SK-N-SH (cell line): Measurements from ENCODE around the gene FSIP1. TPM values are rescaled to one million over a fixed set of nuclear protein-coding genes. Genes with fewer than 3 reads are reported as not detected.

ENCODE experiments used
- CTCF ChIA-PET: fragments of 300-600, 350-600 bp; formaldehyde crosslinking; extraction: SDS; loops from one replicate; lab custom pipeline; 2021; lab: Yijun Ruan, JAX
- POLR2A ChIA-PET: fragments of 350-600 bp; sonication (Branson Sonifier 250); formaldehyde crosslinking; extraction: SDS; loops from one replicate; lab custom pipeline; 2020; ENCODE audit warnings: antibody characterized with exemption, inconsistent platforms; lab: Yijun Ruan, JAX
- DNase-seq: peaks from one replicate; pipeline ENCODE4 v3.0.0; 2012
- H2AFZ ChIP-seq: fragments of 200-600 bp; sonication (generic); 2 replicates; pipeline ENCODE4 v1.8.1; 2016; ENCODE audit warnings: antibody characterized with exemption, mild to moderate bottlenecking, low read depth
- H3F3A ChIP-seq: fragments of 200-600 bp; sonication (generic); replicated peaks from 2 replicates; pipeline ENCODE3; 2016; ENCODE audit warnings: antibody characterized with exemption, mild to moderate bottlenecking; ENCODE audit not compliant: insufficient read depth
- H3K27ac ChIP-seq, 2 experiments: fragments of 200-500 bp in 1 of 2; fragments of 200-600 bp in 1 of 2; sonication (Bioruptor generic) in 1 of 2; sonication (generic), shearing (Covaris generic) in 1 of 2; 2 replicates each; pipeline versions ENCODE4 v1.5.1 to v1.6.1; 2014 to 2016; ENCODE audit warnings: low read depth in 2 of 2, inconsistent platforms in 1 of 2, low read length in 1 of 2, mild to moderate bottlenecking in 1 of 2, mixed read lengths in 1 of 2
- H3K27me3 ChIP-seq: fragments of 200-600 bp; sonication (generic), shearing (Covaris generic); 2 replicates; pipeline ENCODE4 v1.6.1; 2016; ENCODE audit warnings: mixed run types; ENCODE audit not compliant: insufficient read depth
- H3K36me3 ChIP-seq, 2 experiments: fragments of 200-500 bp in 1 of 2; fragments of 200-600 bp in 1 of 2; sonication (Bioruptor generic) in 1 of 2; sonication (generic) in 1 of 2; replicated peaks in 1 of 2; 2 replicates each; pipeline versions ENCODE3 to v1.5.1; 2014 to 2016; ENCODE audit warnings: low read length in 1 of 2, mild to moderate bottlenecking in 1 of 2; ENCODE audit not compliant: insufficient read depth in 2 of 2, control insufficient read depth in 1 of 2
- H3K4me1 ChIP-seq, 2 experiments: fragments of 200-500 bp in 1 of 2; fragments of 200-600 bp in 1 of 2; sonication (Bioruptor generic) in 1 of 2; sonication (generic), shearing (Covaris generic) in 1 of 2; 2 replicates each; pipeline versions ENCODE4 v1.5.1 to v1.6.1; 2014 to 2016; ENCODE audit warnings: low read depth in 1 of 2, low read length in 1 of 2, mixed run types in 1 of 2; ENCODE audit not compliant: insufficient read depth in 2 of 2, control insufficient read depth in 1 of 2
- H3K4me2 ChIP-seq: fragments of 200-600 bp; sonication (generic), shearing (Covaris generic); 2 replicates; pipeline ENCODE4 v1.6.1; 2017; ENCODE audit warnings: mixed run types
- H3K4me3 ChIP-seq, 2 experiments: fragments of 200-500 bp in 1 of 2; fragments of 200-600 bp in 1 of 2; sonication (Bioruptor generic) in 1 of 2; sonication (generic), shearing (Covaris generic) in 1 of 2; 2 replicates each; pipeline versions ENCODE4 v1.5.1 to v1.8.1; 2014 to 2016; ENCODE audit warnings: low read depth in 2 of 2, inconsistent platforms in 1 of 2, low read length in 1 of 2, mild to moderate bottlenecking in 1 of 2, mixed read lengths in 1 of 2, moderate library complexity in 1 of 2
- H3K79me2 ChIP-seq: fragments of 200-600 bp; sonication (generic); 2 replicates; pipeline ENCODE4 v1.8.1; 2017; ENCODE audit warnings: mild to moderate bottlenecking; ENCODE audit not compliant: insufficient read depth
- H3K9ac ChIP-seq: fragments of 200-600 bp; sonication (generic); 2 replicates; pipeline ENCODE4 v1.6.1; 2017; ENCODE audit warnings: mixed run types
- H3K9me2 ChIP-seq: fragments of 200-600 bp; sonication (generic); 2 replicates; pipeline ENCODE4 v1.6.1; 2017; ENCODE audit warnings: mixed run types
- H3K9me3 ChIP-seq: fragments of 200-600 bp; sonication (generic); 2 replicates; pipeline ENCODE4 v1.6.1; 2017; ENCODE audit warnings: mixed run types, mild to moderate bottlenecking, moderate library complexity
- H4K20me1 ChIP-seq: fragments of 200-600 bp; sonication (generic); 2 replicates; pipeline ENCODE4 v1.6.1; 2017; ENCODE audit warnings: mild to moderate bottlenecking, mixed run types; ENCODE audit not compliant: insufficient read depth
- ELF1 ChIP-seq: IDR thresholded peaks from 2 replicates; pipeline ENCODE4 v1.4.0; 2012
- FOXJ3 ChIP-seq: sonication (generic); formaldehyde crosslinking; IDR thresholded peaks from 2 replicates; pipeline ENCODE4 v1.5.1; 2020; ENCODE audit warnings: mild to moderate bottlenecking, missing genetic modification reagents
- FOXM1 ChIP-seq: IDR thresholded peaks from 2 replicates; pipeline ENCODE4 v1.4.0; 2012; ENCODE audit warnings: low read depth, mild to moderate bottlenecking
- GABPA ChIP-seq: IDR thresholded peaks from 2 replicates; pipeline ENCODE4 v1.4.0; 2012; ENCODE audit warnings: low read depth, mild to moderate bottlenecking
- MAX ChIP-seq: IDR thresholded peaks from 2 replicates; pipeline ENCODE4 v1.4.0; 2012; ENCODE audit warnings: low read depth
- MEF2A ChIP-seq: IDR thresholded peaks from 2 replicates; pipeline ENCODE4 v1.4.0; 2012; ENCODE audit warnings: low read depth, borderline replicate concordance
- MXI1 ChIP-seq: IDR thresholded peaks from 2 replicates; pipeline ENCODE4 v1.6.1; 2012; ENCODE audit warnings: mild to moderate bottlenecking, low read depth, low read length, improper control_type of control experiment
- RAD21 ChIP-seq: IDR thresholded peaks from 2 replicates; pipeline ENCODE4 v1.6.1; 2012; ENCODE audit warnings: mild to moderate bottlenecking, low read length
- RCOR1 ChIP-seq: fragments of 150-350 bp; IDR thresholded peaks from 2 replicates; pipeline ENCODE4 v1.6.1; 2017; ENCODE audit warnings: antibody characterized with exemption, low read length
- RFX5 ChIP-seq: IDR thresholded peaks from 2 replicates; pipeline ENCODE4 v1.6.1; 2012; ENCODE audit warnings: mild to moderate bottlenecking, improper control_type of control experiment, low read length
- TEAD4 ChIP-seq: IDR thresholded peaks from 2 replicates; pipeline ENCODE4 v1.4.0; 2012; ENCODE audit warnings: mild to moderate bottlenecking, borderline replicate concordance; ENCODE audit not compliant: insufficient read depth
- ZBTB33 ChIP-seq: IDR thresholded peaks from 2 replicates; pipeline ENCODE4 v1.4.0; 2012; ENCODE audit warnings: low read depth, borderline replicate concordance
- WGBS: methylation state at CpG from one replicate; pipeline ENCODE4 v1.1.6; 2017; ENCODE audit warnings: low lambda C conversion rate; 5-methylcytosine and 5-hydroxymethylcytosine counted together
- polyA plus RNA-seq, 3 experiments: library from polyadenylated mRNA; depleted of rRNA; stranded (reverse); fragments of >200 nt; gene quantifications; 2 replicates each; pipeline ENCODE4 v1.2.3, GENCODE V29; 2012
- TF ChIP-seq, protein P1 (sequence below): IDR thresholded peaks from 2 replicates; pipeline ENCODE4; 2012
- TF ChIP-seq, protein P2 (sequence below): IDR thresholded peaks from 2 replicates; pipeline ENCODE4 v1.4.0; 2012; ENCODE audit warnings: low read depth, borderline replicate concordance
- TF ChIP-seq, protein P3 (sequence below): IDR thresholded peaks from 2 replicates; pipeline ENCODE4 v1.6.1; 2012; ENCODE audit warnings: mild to moderate bottlenecking, low read depth, low read length, moderate library complexity

FSIP1 gene
- polyA plus RNA-seq, 1 of the 3 experiments (the other 2 are of a cell fraction) = 0.43 TPM

GRCh38 chr15:39704235-39704634, 78.4 kb downstream of the FSIP1 start (continued):
- TF ChIP-seq, protein P1, sequence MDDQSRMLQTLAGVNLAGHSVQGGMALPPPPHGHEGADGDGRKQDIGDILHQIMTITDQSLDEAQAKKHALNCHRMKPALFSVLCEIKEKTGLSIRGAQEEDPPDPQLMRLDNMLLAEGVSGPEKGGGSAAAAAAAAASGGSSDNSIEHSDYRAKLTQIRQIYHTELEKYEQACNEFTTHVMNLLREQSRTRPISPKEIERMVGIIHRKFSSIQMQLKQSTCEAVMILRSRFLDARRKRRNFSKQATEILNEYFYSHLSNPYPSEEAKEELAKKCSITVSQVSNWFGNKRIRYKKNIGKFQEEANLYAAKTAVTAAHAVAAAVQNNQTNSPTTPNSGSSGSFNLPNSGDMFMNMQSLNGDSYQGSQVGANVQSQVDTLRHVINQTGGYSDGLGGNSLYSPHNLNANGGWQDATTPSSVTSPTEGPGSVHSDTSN = no peak
- TF ChIP-seq FOXM1 (no peak), ZBTB33 (no peak)

DNA sequence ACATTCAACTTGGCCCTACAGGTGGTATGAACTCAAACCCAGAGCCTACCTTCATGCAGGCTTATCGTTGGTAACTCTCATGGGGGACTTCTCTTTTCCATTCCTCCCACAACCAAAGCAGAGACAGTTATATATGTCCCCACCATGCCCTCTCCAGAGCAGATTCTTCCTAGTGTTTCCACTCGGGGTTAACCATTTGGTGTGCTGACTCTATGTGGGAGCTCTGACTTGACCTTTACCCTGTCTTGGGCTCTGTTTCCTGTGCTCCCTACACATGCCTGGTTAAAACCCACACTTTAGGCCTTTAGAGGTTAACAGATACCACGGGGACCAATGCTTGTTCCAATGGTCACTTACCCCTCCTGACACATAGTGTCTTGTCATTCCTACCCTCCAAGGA, 80.7 kb downstream of the FSIP1 start:
- H3K4me3 ChIP-seq = no peak overlapping the region
- no peaks in the 10 kb centered on the region for H3K27me3 ChIP-seq
- H3K9me3 ChIP-seq = no peaks in the 10 kb centered on the region
- H3K9ac ChIP-seq = no peak overlapping the region
- CTCF ChIA-PET = interaction anchor here (1.4 to 7.9 kb wide), 5 partner anchors 12 to 994 kb away, joined by 3 to 42 read pairs (median 6); partner anchors contain the start of gene THBS1
- no peak overlapping the region for H2AFZ ChIP-seq
- no peaks in the 10 kb centered on the region for H3K79me2 ChIP-seq
- H3K4me2 ChIP-seq = no peak overlapping the region
- H3F3A ChIP-seq = peaks cover 4% of the 10 kb centered on the region
- TF ChIP-seq FOXJ3 (CRISPR knock-in tag) (no peak), TEAD4 (no peak), ELF1 (no peak)
- no peaks in the 10 kb centered on the region for H3K36me3 ChIP-seq
- no peaks in the 10 kb centered on the region for H4K20me1 ChIP-seq
- H3K27ac ChIP-seq = no peak overlapping the region
- no peaks in the 10 kb centered on the region for H3K4me1 ChIP-seq
- WGBS = 86% methylated on average over 3 of the region's 3 CpGs
- no peak for DNase-seq
- POLR2A ChIA-PET = interaction anchor here (0.6 kb wide), 1 partner anchor 814 kb away, joined by 3 read pairs; no protein-coding TSS in a partner anchor
- H3K9me2 ChIP-seq = no peaks in the 10 kb centered on the region

- Histone ChIP-seq H3K9me3 (no peaks in the 10 kb centered on the region), H3K4me1 (no peaks in the 10 kb centered on the region), H3K36me3 (no peaks in the 10 kb centered on the region), H3K79me2 (no peaks in the 10 kb centered on the region), H3K27me3 (no peaks in the 10 kb centered on the region), H3K9me2 (no peaks in the 10 kb centered on the region), H4K20me1 (no peaks in the 10 kb centered on the region), H3K4me2 (no peak overlapping the region), H3F3A (peaks cover 5% of the 10 kb centered on the region), H2AFZ (no peak overlapping the region), H3K9ac (no peak overlapping the region), H3K4me3 (no peak overlapping the region), H3K27ac (no peak overlapping the region)
- POLR2A ChIA-PET = no interaction called here
- WGBS = 95% methylated on average over 1 of the region's 1 CpG
- DNase-seq = no peak
- CTCF ChIA-PET = interaction anchor here (0.9 to 7.9 kb wide), 5 partner anchors 12 to 993 kb away, joined by 3 to 42 read pairs (median 6); no protein-coding TSS in a partner anchor
- TF ChIP-seq GABPA (no peak), RAD21 (no peak), RFX5 (no peak), ZBTB33 (no peak), MEF2A (no peak), MAX (no peak), MXI1 (no peak), RCOR1 (no peak)
- TF ChIP-seq, protein P2, sequence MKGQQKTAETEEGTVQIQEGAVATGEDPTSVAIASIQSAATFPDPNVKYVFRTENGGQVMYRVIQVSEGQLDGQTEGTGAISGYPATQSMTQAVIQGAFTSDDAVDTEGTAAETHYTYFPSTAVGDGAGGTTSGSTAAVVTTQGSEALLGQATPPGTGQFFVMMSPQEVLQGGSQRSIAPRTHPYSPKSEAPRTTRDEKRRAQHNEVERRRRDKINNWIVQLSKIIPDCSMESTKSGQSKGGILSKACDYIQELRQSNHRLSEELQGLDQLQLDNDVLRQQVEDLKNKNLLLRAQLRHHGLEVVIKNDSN = no peak
- TF ChIP-seq, protein P3, sequence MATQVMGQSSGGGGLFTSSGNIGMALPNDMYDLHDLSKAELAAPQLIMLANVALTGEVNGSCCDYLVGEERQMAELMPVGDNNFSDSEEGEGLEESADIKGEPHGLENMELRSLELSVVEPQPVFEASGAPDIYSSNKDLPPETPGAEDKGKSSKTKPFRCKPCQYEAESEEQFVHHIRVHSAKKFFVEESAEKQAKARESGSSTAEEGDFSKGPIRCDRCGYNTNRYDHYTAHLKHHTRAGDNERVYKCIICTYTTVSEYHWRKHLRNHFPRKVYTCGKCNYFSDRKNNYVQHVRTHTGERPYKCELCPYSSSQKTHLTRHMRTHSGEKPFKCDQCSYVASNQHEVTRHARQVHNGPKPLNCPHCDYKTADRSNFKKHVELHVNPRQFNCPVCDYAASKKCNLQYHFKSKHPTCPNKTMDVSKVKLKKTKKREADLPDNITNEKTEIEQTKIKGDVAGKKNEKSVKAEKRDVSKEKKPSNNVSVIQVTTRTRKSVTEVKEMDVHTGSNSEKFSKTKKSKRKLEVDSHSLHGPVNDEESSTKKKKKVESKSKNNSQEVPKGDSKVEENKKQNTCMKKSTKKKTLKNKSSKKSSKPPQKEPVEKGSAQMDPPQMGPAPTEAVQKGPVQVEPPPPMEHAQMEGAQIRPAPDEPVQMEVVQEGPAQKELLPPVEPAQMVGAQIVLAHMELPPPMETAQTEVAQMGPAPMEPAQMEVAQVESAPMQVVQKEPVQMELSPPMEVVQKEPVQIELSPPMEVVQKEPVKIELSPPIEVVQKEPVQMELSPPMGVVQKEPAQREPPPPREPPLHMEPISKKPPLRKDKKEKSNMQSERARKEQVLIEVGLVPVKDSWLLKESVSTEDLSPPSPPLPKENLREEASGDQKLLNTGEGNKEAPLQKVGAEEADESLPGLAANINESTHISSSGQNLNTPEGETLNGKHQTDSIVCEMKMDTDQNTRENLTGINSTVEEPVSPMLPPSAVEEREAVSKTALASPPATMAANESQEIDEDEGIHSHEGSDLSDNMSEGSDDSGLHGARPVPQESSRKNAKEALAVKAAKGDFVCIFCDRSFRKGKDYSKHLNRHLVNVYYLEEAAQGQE = no peak
Observed at GRCh38 chr15:39700375-39700700, 82.3 kb downstream of the FSIP1 start.
